ENCODE data around the gene SYT11.
"Not testable (repeated sequence)": the region's sequence is repeated elsewhere in the genome, so short reads cannot be mapped to it uniquely, and the experiment has no call there.

SYT11 gene

GRCh38 chr1:155919801-155920200 is 60.4 kb downstream of the SYT11 start:
- Histone ChIP-seq H3K27me3 (ENCODE audit: insufficient read depth, poor library complexity, severe bottlenecking) (no peaks in the 10 kb centered on the region), H3K36me3 (ENCODE audit: low read depth) (peaks cover 98% of the 10 kb centered on the region), H3K9me3 (ENCODE audit: severe bottlenecking) (no peaks in the 10 kb centered on the region), H3K4me3 (ENCODE audit: severe bottlenecking) (no peak overlapping the region), H3K4me1 (ENCODE audit: insufficient read depth, poor library complexity, severe bottlenecking) (no peaks in the 10 kb centered on the region), H3K27ac (ENCODE audit: poor library complexity, severe bottlenecking) (no peak overlapping the region)
- no peak for TF ChIP-seq CTCF (IDR thresholded peaks at IDR 0.05; ENCODE audit: poor library complexity, severe bottlenecking)
- ATAC-seq (ENCODE audit: low read depth) (no peak), DNase-seq (ENCODE audit: low spot score) (no peak)

GRCh38 chr1:155920717-155921116 is 61.4 kb downstream of the SYT11 start:
- H3K4me3 ChIP-seq (ENCODE audit: severe bottlenecking), result no peak overlapping the region
- DNase-seq (ENCODE audit: low spot score) (no peak), ATAC-seq (ENCODE audit: low read depth) (no peak)
- no peak for TF ChIP-seq CTCF (IDR thresholded peaks at IDR 0.05; ENCODE audit: poor library complexity, severe bottlenecking)
- no peaks in the 10 kb centered on the region for H3K9me3 ChIP-seq (ENCODE audit: severe bottlenecking)
- H3K4me1 ChIP-seq (ENCODE audit: insufficient read depth, poor library complexity, severe bottlenecking), result no peaks in the 10 kb centered on the region
- H3K27me3 ChIP-seq (ENCODE audit: insufficient read depth, poor library complexity, severe bottlenecking), result no peaks in the 10 kb centered on the region
- peaks cover 98% of the 10 kb centered on the region for H3K36me3 ChIP-seq (ENCODE audit: low read depth)
- H3K27ac ChIP-seq (ENCODE audit: poor library complexity, severe bottlenecking), result no peak overlapping the region

GRCh38 chr1:155925506-155925905 is 66.1 kb downstream of the SYT11 start:
- no peak overlapping the region for H3K4me3 ChIP-seq (ENCODE audit: severe bottlenecking)
- ATAC-seq (ENCODE audit: low read depth), result no peak
- H3K27me3 ChIP-seq (ENCODE audit: insufficient read depth, poor library complexity, severe bottlenecking), result no peaks in the 10 kb centered on the region
- H3K36me3 ChIP-seq (ENCODE audit: low read depth), result peaks cover 100% of the 10 kb centered on the region
- TF ChIP-seq CTCF (IDR thresholded peaks at IDR 0.05; ENCODE audit: poor library complexity, severe bottlenecking), result no peak
- H3K4me1 ChIP-seq (ENCODE audit: insufficient read depth, poor library complexity, severe bottlenecking), result peaks cover 17% of the 10 kb centered on the region
- H3K27ac ChIP-seq (ENCODE audit: poor library complexity, severe bottlenecking), result no peak overlapping the region
- DNase-seq (ENCODE audit: low spot score), result no peak
- no peaks in the 10 kb centered on the region for H3K9me3 ChIP-seq (ENCODE audit: severe bottlenecking)

GRCh38 chr1:155929057-155929456 is 69.7 kb downstream of the SYT11 start:
- TF ChIP-seq CTCF (IDR thresholded peaks at IDR 0.05; ENCODE audit: poor library complexity, severe bottlenecking), result no peak
- ATAC-seq (ENCODE audit: low read depth), result no peak
- peaks cover 100% of the 10 kb centered on the region for H3K36me3 ChIP-seq (ENCODE audit: low read depth)
- no peaks in the 10 kb centered on the region for H3K9me3 ChIP-seq (ENCODE audit: severe bottlenecking)
- peaks cover 41% of the 10 kb centered on the region for H3K4me1 ChIP-seq (ENCODE audit: insufficient read depth, poor library complexity, severe bottlenecking)
- H3K27ac ChIP-seq (ENCODE audit: poor library complexity, severe bottlenecking), result no peak overlapping the region
- no peak overlapping the region for H3K4me3 ChIP-seq (ENCODE audit: severe bottlenecking)
- no peak for DNase-seq (ENCODE audit: low spot score)
- H3K27me3 ChIP-seq (ENCODE audit: insufficient read depth, poor library complexity, severe bottlenecking), result no peaks in the 10 kb centered on the region

- not testable (repeated sequence) for H3K9me3 ChIP-seq (ENCODE audit: severe bottlenecking); DNase-seq (ENCODE audit: low spot score); H3K27me3 ChIP-seq (ENCODE audit: insufficient read depth, poor library complexity, severe bottlenecking); ATAC-seq (ENCODE audit: low read depth); H3K4me3 ChIP-seq (ENCODE audit: severe bottlenecking)
- peaks cover 83% of the 10 kb centered on the region for H3K36me3 ChIP-seq (ENCODE audit: low read depth)
- peak overlapping the region; percentile 72 for H3K27ac ChIP-seq (ENCODE audit: poor library complexity, severe bottlenecking)
- peaks cover 41% of the 10 kb centered on the region for H3K4me1 ChIP-seq (ENCODE audit: insufficient read depth, poor library complexity, severe bottlenecking)
Measured at GRCh38 chr1:155930725-155931124, 71.4 kb downstream of the SYT11 start.
